Measurements from ENCODE around the gene OLFML2B. TPM values are rescaled to one million over a fixed set of nuclear protein-coding genes. Genes with fewer than 3 reads are reported as not detected.

The OLFML2B gene
- total RNA-seq, 1 experiment from 2014 or later = 0.43 TPM

DNA sequence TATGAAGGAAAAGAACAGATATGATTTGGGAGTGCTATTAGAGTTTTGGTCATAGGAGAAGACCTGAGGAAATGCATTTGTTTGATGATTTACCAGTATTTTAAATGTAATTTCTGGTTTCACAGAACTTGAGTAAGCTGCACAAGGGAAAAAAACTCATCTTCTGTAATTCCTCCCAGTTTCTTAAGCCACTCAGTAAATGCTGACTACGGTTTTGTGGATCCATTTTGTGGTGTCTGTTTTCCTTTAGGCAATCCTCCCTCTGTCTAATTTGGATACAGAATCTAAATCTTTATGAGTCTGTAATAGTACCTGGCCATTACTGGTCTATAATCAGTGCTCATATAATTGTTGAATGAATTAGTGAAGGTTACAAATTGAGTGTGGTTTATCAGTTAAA, 72.0 kb downstream of the OLFML2B start:
- TF ChIP-seq CTCF (IDR thresholded peaks at IDR 0.05; ENCODE audit: insufficient read depth in 1 of 2, low read depth in 1 of 2, low read length in 1 of 2, severe bottlenecking in 1 of 2, unreplicated experiment in 1 of 2) = no peak
- DNase-seq = no peak
- H3K9me3 Mint-ChIP-seq (ENCODE audit: unreplicated experiment) = peaks cover 8% of the 10 kb centered on the region
- H3K4me1 Mint-ChIP-seq (ENCODE audit: low read depth, unreplicated experiment) = peaks cover 7% of the 10 kb centered on the region
- H3K36me3 Mint-ChIP-seq (ENCODE audit: insufficient read depth, unreplicated experiment) = peaks cover 10% of the 10 kb centered on the region
- no TSS peak for BruUV-seq (replicated peaks)
- H3K27ac Mint-ChIP-seq (ENCODE audit: unreplicated experiment) = no peak overlapping the region
- ChIA-PET POLR2A (no interaction called here), CTCF (no interaction called here)
- no peak overlapping the region for H3K4me3 Mint-ChIP-seq (ENCODE audit: unreplicated experiment)
- Histone ChIP-seq H3K27me3 (replicated peaks; ENCODE audit: control insufficient read depth, insufficient read depth, low read length) (no peaks in the 10 kb centered on the region), H3K4me1 (no peaks in the 10 kb centered on the region), H3K4me3 (ENCODE audit: low read depth, low read length) (no peak overlapping the region), H3K36me3 (ENCODE audit: control insufficient read depth, insufficient read depth, low read length) (no peaks in the 10 kb centered on the region; the same call in 1 of the 2 replicates), H3K9me3 (no peaks in the 10 kb centered on the region; the same call in 1 of the 2 replicates)
- intact Hi-C loops (cut with micrococcal nuclease; ENCODE audit: unreplicated experiment) = loop anchor here (10.0 kb wide), 1 partner anchor 83 kb away; no protein-coding TSS in a partner anchor
- no peaks in the 10 kb centered on the region for H3K27me3 Mint-ChIP-seq (ENCODE audit: insufficient read depth, unreplicated experiment)

DNA sequence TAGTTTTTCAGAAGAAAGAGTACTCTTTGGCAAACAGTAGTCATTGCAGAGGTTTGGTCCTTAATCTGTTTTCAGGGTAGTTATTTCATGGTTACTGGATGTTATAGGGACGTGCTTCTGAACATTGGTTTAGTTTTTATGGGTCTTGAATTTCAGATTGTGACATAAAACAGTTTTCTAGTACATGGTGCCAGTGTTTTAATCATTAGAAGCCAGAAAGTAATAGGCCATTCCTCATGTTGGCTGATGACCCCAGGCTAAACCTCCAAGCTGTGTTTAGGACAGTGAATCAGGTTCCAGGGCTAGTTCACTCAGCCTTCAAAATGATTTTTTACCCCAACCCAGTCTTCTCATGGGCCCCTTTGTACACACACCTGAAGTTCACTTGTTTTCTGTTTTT, 73.3 kb downstream of the OLFML2B start:
- DNase-seq = no peak
- no peaks in the 10 kb centered on the region for H3K27me3 ChIP-seq (replicated peaks; ENCODE audit: control insufficient read depth, insufficient read depth, low read length)
- H3K36me3 ChIP-seq (ENCODE audit: control insufficient read depth, insufficient read depth, low read length) = no peaks in the 10 kb centered on the region; the same call in 1 of the 2 replicates
- no peak overlapping the region for H3K4me3 Mint-ChIP-seq (ENCODE audit: unreplicated experiment)
- peaks cover 10% of the 10 kb centered on the region for H3K9me3 Mint-ChIP-seq (ENCODE audit: unreplicated experiment)
- CTCF ChIA-PET = no interaction called here
- no TSS peak for BruUV-seq (replicated peaks)
- H3K4me1 Mint-ChIP-seq (ENCODE audit: low read depth, unreplicated experiment) = peaks cover 8% of the 10 kb centered on the region
- H3K4me3 ChIP-seq (ENCODE audit: low read depth, low read length) = no peak overlapping the region
- POLR2A ChIA-PET = no interaction called here
- H3K27me3 Mint-ChIP-seq (ENCODE audit: insufficient read depth, unreplicated experiment) = no peaks in the 10 kb centered on the region
- H3K4me1 ChIP-seq = no peaks in the 10 kb centered on the region
- intact Hi-C loops (cut with micrococcal nuclease; ENCODE audit: unreplicated experiment) = loop anchor here (10.0 kb wide), 1 partner anchor 84 kb away; no protein-coding TSS in a partner anchor
- TF ChIP-seq CTCF (IDR thresholded peaks at IDR 0.05; ENCODE audit: insufficient read depth in 1 of 2, low read depth in 1 of 2, low read length in 1 of 2, severe bottlenecking in 1 of 2, unreplicated experiment in 1 of 2) = no peak
- H3K27ac Mint-ChIP-seq (ENCODE audit: unreplicated experiment) = no peak overlapping the region
- H3K9me3 ChIP-seq = no peaks in the 10 kb centered on the region; the same call in 1 of the 2 replicates
- peaks cover 10% of the 10 kb centered on the region for H3K36me3 Mint-ChIP-seq (ENCODE audit: insufficient read depth, unreplicated experiment)

- intact Hi-C loops (cut with micrococcal nuclease; ENCODE audit: unreplicated experiment) = no loop called here
- no TSS peak for BruUV-seq (replicated peaks)
- Histone ChIP-seq H3K36me3 (ENCODE audit: control insufficient read depth, insufficient read depth, low read length) (no peaks in the 10 kb centered on the region; the same call in 1 of the 2 replicates), H3K27me3 (replicated peaks; ENCODE audit: control insufficient read depth, insufficient read depth, low read length) (no peaks in the 10 kb centered on the region), H3K9me3 (no peaks in the 10 kb centered on the region; the same call in 1 of the 2 replicates), H3K4me3 (ENCODE audit: low read depth, low read length) (no peak overlapping the region), H3K4me1 (no peaks in the 10 kb centered on the region)
- Mint-ChIP-seq H3K9me3 (ENCODE audit: unreplicated experiment) (peaks cover 10% of the 10 kb centered on the region), H3K4me3 (ENCODE audit: unreplicated experiment) (no peak overlapping the region), H3K36me3 (ENCODE audit: insufficient read depth, unreplicated experiment) (peaks cover 10% of the 10 kb centered on the region), H3K27ac (ENCODE audit: unreplicated experiment) (no peak overlapping the region), H3K4me1 (ENCODE audit: low read depth, unreplicated experiment) (peaks cover 10% of the 10 kb centered on the region), H3K27me3 (ENCODE audit: insufficient read depth, unreplicated experiment) (no peaks in the 10 kb centered on the region)
- no peak for TF ChIP-seq CTCF (IDR thresholded peaks at IDR 0.05; ENCODE audit: insufficient read depth in 1 of 2, low read depth in 1 of 2, low read length in 1 of 2, severe bottlenecking in 1 of 2, unreplicated experiment in 1 of 2)
- no peak for DNase-seq
- ChIA-PET CTCF (no interaction called here), POLR2A (no interaction called here)
Measured at GRCh38 chr1:161949548-161949947, 74.1 kb downstream of the OLFML2B start.

All from Caco-2 (cell line).